Amniotic stem cell (primary cell): ENCODE measurements around the gene CCDC30.

Experiments used
- DNase-seq: peaks from one replicate; lab custom pipeline; 2025; lab: John Stamatoyannopoulos, UW

Gene CCDC30

GRCh38 chr1:42462828-42463763 lies at the start of gene CCDC30:
Gene CCDC30 (plus strand): TSS chr1:42463286. CDS start chr1:42480552, 17,266 bp downstream.
- DNase-seq = peak; percentile 96

- DNase-seq = no peak
Observed at GRCh38 chr1:42414551-42415496, 48.3 kb upstream of the CCDC30 start.

- DNase-seq = no peak
Observed at GRCh38 chr1:42417166-42417565, 45.9 kb upstream of the CCDC30 start.

DNA sequence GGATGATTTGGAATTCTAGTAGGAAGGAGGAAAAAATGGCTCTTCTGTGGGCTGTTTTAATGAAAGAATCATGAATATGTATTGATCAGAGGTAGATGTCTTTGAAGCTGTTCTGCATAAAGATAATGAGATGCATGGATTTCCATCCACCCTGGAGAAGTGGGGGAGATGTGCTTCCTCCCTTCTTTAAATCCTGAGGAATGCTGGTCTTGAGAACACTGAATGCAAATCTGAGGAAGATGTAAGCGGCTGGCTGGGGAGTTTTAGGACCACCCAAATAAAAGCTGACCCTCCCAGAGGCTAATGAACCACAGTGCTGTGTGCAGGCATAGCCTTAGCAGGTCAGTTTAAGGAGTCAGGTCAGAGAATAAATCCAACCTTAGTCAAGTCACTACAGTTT lies 44.6 kb upstream of the CCDC30 start:
- DNase-seq = no peak

GRCh38 chr1:42419126-42419821 lies 43.8 kb upstream of the CCDC30 start:
- DNase-seq = no peak

- DNase-seq = no peak
Observed at GRCh38 chr1:42420121-42420520, 43.0 kb upstream of the CCDC30 start.

DNA sequence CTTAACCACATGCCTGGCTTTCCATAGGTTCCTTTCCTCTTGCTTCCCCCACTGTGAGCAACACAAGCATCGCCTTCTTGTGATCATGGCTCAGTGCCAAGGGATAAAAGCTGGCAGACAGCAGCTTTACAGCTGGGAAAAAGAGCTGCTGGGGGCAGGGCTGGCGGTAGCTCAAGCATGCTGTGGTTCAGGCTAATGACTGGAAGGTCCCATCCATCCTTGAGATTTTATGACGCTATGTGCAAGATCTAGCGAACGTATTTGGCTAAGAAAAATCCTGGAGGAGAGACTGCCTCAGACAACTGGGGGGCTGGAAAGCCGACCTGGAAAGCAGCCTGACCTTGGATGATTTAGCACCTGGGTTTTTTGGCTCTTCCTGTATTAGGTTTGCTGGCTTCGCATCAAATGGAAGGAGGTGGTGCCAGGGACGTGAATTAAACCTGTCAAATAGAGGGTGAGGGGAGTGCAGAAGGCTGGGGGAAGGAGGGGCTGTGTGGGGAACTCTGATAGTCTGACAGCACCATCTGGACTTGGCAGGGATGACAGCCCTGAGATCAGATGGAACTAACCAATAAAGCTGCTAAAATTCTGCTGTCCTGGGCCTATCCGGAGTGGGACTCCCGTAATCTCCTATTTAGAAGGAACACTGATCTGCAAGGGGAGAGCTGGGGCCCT lies 42.0 kb upstream of the CCDC30 start:
- no peak for DNase-seq

GRCh38 chr1:42422737-42423136 lies 40.3 kb upstream of the CCDC30 start:
- no peak for DNase-seq

DNA sequence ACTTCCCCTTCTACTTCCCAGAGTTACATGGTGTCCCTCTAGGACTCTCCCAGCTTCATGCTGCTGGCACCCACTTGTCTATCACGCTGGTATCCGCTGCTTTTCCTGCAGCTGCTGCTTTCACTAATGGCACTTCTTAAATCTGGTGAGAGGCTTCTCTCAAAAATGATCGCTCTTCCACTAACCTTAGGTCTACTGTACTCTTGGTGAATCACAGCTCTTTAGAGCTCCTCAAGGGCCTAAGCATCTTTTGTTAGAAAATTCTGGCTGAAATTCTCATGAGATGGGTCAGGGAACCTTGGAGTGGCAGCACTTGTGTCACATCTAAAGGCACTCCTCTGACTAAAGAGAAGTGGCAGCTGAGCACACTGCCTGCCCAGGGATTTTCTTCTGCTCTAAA lies 39.4 kb upstream of the CCDC30 start:
- DNase-seq = no peak

GRCh38 chr1:42424201-42424600 lies 38.9 kb upstream of the CCDC30 start:
- no peak for DNase-seq

GRCh38 chr1:42427240-42427639 lies 35.8 kb upstream of the CCDC30 start:
- DNase-seq = no peak

DNA sequence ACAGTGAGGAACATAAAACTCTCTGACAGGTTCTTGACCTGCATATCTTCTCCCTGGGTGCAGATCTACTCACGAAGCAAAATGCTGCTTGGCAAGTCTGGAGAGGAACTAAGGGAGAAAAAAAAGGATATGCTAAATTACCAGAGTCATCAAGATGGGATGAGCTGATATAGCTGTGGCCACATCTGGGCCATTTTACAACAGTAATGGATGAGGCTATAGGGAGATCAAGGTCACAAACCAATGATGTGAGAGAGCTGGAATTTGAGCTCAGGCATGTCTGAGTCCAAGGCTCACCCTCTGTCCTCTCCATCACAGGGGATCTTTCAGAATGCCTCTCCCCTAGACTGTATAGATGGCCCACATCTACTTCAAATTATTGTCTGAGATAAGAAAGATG lies 33.5 kb upstream of the CCDC30 start:
- DNase-seq = no peak

DNA sequence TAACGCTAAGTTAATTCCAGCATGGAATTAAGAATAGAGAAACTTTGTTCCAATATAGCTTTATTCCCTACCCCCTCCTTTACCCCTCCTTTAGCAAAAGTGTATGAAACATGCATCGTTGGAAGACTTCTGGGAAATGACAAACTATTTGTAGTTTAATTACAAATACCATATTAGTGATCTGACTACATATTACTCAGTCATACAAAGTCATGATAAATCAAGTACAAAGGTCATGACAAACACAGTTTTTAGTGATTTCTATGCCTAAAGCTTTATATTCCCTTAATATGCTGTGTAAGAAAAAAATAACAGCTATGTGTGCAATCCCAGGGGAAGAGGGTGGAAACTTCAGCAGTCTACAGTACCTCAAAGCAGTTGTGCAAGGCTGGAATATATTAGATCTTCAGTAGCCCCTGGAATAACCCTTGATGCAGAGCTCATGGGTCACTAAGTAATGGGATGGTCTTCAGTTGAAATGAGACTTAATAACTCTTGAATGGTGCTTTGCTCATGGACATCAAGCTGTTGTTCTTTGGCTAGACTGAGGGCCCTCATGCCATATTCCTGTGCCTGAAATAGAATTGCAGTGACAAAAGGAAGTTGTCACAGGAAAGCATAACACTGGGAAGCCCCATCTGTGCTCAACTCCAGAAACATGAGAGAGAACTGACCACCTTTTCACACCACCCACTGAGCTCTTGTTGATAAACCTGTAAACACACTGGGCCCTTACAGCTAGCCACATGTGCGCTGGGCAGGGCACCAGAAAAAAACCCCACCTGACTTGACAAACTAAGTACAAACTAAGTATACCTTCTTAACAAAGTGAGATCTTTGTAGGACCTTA lies 32.6 kb upstream of the CCDC30 start:
- DNase-seq = no peak

- no peak for DNase-seq
Observed at GRCh38 chr1:42431514-42431913, 31.6 kb upstream of the CCDC30 start.

- no peak for DNase-seq
Observed at GRCh38 chr1:42432714-42433113, 30.4 kb upstream of the CCDC30 start.

- DNase-seq = no peak
Observed at GRCh38 chr1:42433369-42433768, 29.7 kb upstream of the CCDC30 start.

DNA sequence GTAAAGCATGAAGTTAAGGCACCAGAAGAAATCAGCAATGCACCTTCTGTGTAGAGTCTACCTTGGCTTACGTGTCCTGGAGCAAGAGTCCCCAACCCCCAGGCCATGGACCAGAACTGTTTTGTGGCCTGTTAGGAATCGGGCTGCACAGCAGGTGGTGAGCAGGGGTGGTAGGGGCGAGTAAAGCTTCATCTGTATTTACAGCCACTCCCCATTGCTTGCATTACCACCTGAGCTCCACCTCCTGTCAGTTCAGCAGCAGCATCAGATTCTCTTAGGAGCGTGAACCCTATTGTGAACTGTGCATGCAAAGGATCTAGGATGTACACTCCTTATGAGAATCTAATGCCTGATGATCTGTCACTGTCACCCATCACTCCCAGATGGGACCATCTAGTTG lies 28.7 kb upstream of the CCDC30 start:
- DNase-seq = no peak

DNA sequence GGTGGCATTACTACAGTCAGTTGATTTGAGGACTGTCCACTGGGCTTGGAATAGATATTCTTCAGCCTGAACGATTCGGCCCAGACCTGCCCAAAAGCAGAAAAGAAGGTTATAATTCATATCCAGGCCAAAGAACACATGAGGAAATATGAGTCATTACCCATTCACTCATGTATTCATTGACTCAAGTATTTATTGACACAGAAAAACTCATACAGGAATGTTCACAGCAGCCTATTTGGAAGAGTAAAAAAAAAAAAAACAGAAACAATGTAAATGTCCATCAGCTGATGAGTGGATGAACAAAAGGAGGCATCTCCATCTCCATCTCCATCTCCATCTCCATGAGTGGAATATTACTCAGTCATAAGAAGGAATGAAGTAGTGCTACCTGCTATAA lies 23.1 kb upstream of the CCDC30 start:
- no peak for DNase-seq

DNA sequence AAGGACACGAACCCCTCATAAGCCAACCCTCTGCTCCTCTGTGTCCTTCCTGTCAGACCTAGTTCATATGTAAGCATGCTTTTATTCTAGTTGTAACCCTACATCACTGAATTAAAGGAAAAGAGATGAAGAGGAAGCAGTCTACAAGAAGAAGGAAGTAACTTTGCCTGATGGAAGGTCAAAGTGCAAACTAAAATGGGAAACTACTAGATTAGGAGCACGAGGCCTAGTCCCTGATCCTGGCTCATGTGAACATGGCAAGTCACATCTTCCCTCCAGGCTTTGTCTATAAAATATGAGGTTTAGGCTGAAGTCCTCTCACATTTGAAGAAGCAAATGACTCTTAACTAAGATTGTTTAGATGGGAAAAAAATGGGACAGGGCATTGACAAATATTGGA lies 20.4 kb upstream of the CCDC30 start:
- DNase-seq = no peak

DNA sequence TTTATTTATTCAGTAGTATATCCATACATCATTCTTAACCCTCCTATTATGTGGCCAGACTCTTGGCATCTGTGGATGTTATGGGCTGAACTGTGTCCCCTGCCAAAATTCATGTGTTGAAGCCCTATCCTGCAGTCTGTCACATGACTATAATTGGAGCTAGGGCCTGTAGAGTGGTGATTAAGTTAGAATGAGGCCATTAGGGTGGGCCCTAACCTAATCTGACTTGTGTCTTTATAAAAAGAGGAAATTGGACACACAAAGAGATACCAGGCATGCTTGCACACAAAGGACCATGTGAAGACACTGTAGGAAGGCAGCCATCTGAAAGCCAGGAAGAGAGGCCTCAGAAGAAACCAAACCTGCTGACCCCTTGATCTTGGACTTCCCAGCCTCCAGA lies 13.8 kb upstream of the CCDC30 start:
- no peak for DNase-seq

DNA sequence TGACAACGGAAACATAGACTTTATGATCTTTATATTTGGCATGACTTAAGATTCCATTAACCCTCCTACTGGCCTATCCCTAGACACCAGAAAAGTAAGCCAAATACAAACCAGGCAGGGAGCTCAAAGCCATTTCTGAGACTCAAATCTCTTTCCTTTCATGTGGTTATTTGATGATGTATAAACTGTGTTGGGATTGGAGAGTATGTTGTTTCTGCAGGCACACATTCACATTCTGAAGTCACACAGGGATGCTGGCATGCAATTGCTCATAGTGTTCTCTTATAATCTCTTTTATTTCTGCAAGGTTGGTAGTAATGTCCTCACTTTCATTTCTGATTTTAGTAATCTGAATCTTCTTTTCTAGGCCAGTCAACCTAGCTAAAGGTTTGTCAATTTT lies 13.0 kb upstream of the CCDC30 start:
- DNase-seq = no peak
